Heart right ventricle (tissue), 16 donors: ENCODE data around the gene TP63. TPM values are rescaled to one million over a fixed set of nuclear protein-coding genes. Genes with fewer than 3 reads are reported as not detected.

Experiments used
- ATAC-seq, 8 donors: fragments of 200-7000 bp; cut with Tn5 transposase; one replicate each; pipeline ENCODE4 v1.9.1; 2020; ENCODE audit warnings: mild to moderate bottlenecking in 8 of 8, moderate library complexity in 8 of 8, moderate number of reproducible peaks in 1 of 8
- DNase-seq, 2 donors: peaks; one replicate each; pipeline ENCODE4 v3.0.0-alpha.2; 2020
- H3K27ac ChIP-seq, 10 donors: fragments of 200-600 bp; sonication (generic) in 2 of 10; one replicate each; pipeline versions ENCODE4 v1.5.0 to v1.8.0; 2020 to 2022; ENCODE audit warnings: mild to moderate bottlenecking in 3 of 10
- H3K27me3 ChIP-seq, 7 donors: fragments of 200-600 bp; one replicate each; pipeline ENCODE4 v1.8.0; 2021 to 2022; ENCODE audit warnings: mild to moderate bottlenecking in 2 of 7
- H3K36me3 ChIP-seq, 9 donors: fragments of 200-600 bp; sonication (generic) in 1 of 9; one replicate each; pipeline versions ENCODE4 v1.5.0 to v1.8.0; 2020 to 2022; ENCODE audit warnings: mild to moderate bottlenecking in 2 of 9
- H3K4me1 ChIP-seq, 9 donors: fragments of 200-600 bp; sonication (generic) in 1 of 9; one replicate each; pipeline versions ENCODE4 v1.5.0 to v1.8.0; 2020 to 2022; ENCODE audit warnings: mild to moderate bottlenecking in 4 of 9
- H3K4me3 ChIP-seq, 10 donors: fragments of 200-600 bp; sonication (generic) in 2 of 10; one replicate each; pipeline versions ENCODE4 v1.5.0 to v1.8.0; 2020 to 2022; ENCODE audit warnings: mild to moderate bottlenecking in 7 of 10, moderate library complexity in 2 of 10
- H3K9me3 ChIP-seq, 11 donors: fragments of 200-600 bp in 10 of 11; sonication (generic) in 2 of 11; one replicate each; pipeline versions ENCODE4 v1.5.0 to v1.8.0; 2013 to 2022; ENCODE audit warnings: mild to moderate bottlenecking in 2 of 11, control low read depth in 1 of 11, moderate library complexity in 1 of 11
- WGBS, 2 donors: extraction: QIAGEN DNeasy Blood & Tissue Kit; methylation state at CpG; one replicate each; pipeline ENCODE4 v1.1.7; 2013; ENCODE audit warnings: inconsistent platforms in 1 of 2; 5-methylcytosine and 5-hydroxymethylcytosine counted together
- intact Hi-C, 10 donors: fragments of 100-400 bp; cut with DNase I; formaldehyde crosslinking; loops; one replicate each; pipeline versions ENCODE4 v1.11.1 to v1.14.2; 2022
- polyA plus RNA-seq, 2 donors: library from polyadenylated mRNA; stranded (reverse); fragments of 200-250 nt; gene quantifications; one replicate each; pipeline ENCODE4 v1.2.3, GENCODE V29; 2013
- total RNA-seq, 10 donors: library from RNA; stranded (reverse); fragmentation: NEBNext Ultra II Directional in 3 of 10; extraction: Animal tissue kit (Norgen Biotek cat#: 25700) in 3 of 10; gene quantifications; one replicate each; pipeline versions ENCODE4 v1.2.1 to v1.2.4, GENCODE V29; 2021 to 2023
- TF ChIP-seq, protein P1 (sequence below), 9 donors: fragments of 200-600 bp; sonication (generic) in 2 of 9; IDR thresholded peaks; one replicate each; pipeline versions ENCODE4 v1.5.0 to v1.8.0; 2021 to 2022; ENCODE audit warnings: antibody characterized with exemption in 9 of 9, mild to moderate bottlenecking in 5 of 9, moderate library complexity in 1 of 9
- donor health status: Arrhythmogenic right ventricular cardiomyopathy.
- donor health status: ischemic (EF 13 %, LVEDD 7.1; RV severe dilation, severe dysfunction).
- donor health status: healthy with polysubstance abuse.
- donor health status: DM: no; HTN: yes; CAD: no.
- donor health status: DM: no; HTN: no; CAD: no.
- donor health status: ischemic (EF 25% LVEDD 6.9; RV normal size, moderate dysfunction).
- donor health status: ischemic (EF 25% LVEDD 5.7; RV mildly dilated, moderate dysfunction).
- donor health status: healthy.
- donor health status: DM: yes; HTN: yes; CAD: no.
- donor health status: Ischemic cardiomyopathy.
- donor health status: ischemic (EF 35%, LVEDD 5.7; RV mildly dilated, moderate dysfunction).
- donor health status: nonischemic (EF 11% LVEDD 7.7; RV severe dilation, severe dysfunction).
- donor health status: DM: yes; HTN: yes; CAD: no.
- donor health status: PGD.
- donor health status: ischemic (EF 29% LVEDD 5.4; RV normal size, mild dysfunction).
- donor health status: nonischemic (EF 23%, LVEDD 6.1; RV moderate dilation, normal function).

Gene TP63
- total and polyA plus RNA-seq, 12 donors, result 0.07 to 1.5 (median 0.49) TPM

DNA sequence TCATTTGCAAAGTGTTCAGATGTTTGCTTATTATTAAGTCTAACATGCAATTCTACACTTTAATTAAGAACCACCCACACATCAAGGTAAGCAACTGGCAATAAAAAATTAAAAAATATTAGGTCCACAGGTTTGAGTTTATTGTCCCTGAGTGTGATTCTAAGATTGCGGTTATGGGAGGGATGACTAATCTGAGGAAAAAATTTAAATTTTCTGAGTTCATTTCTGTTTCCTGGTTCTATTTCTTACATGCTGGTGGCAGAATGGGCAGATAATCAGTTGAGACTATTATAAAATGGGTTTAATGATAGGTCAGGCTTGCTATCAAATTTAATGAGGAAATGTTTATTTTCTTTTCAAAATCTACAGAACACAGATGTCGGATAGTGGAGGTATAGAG, 105.9 kb downstream of the TP63 start:
- Histone ChIP-seq H3K4me1 (no peaks in the 10 kb centered on the region), H3K27ac (no peak overlapping the region), H3K27me3 (no peaks in the 10 kb centered on the region), H3K36me3 (no peaks in the 10 kb centered on the region), H3K4me3 (no peak overlapping the region), H3K9me3 (no peaks in the 10 kb centered on the region)
- intact Hi-C loops, result no loop called here
- ATAC-seq (no peak), DNase-seq (no peak)
- TF ChIP-seq, protein P1, sequence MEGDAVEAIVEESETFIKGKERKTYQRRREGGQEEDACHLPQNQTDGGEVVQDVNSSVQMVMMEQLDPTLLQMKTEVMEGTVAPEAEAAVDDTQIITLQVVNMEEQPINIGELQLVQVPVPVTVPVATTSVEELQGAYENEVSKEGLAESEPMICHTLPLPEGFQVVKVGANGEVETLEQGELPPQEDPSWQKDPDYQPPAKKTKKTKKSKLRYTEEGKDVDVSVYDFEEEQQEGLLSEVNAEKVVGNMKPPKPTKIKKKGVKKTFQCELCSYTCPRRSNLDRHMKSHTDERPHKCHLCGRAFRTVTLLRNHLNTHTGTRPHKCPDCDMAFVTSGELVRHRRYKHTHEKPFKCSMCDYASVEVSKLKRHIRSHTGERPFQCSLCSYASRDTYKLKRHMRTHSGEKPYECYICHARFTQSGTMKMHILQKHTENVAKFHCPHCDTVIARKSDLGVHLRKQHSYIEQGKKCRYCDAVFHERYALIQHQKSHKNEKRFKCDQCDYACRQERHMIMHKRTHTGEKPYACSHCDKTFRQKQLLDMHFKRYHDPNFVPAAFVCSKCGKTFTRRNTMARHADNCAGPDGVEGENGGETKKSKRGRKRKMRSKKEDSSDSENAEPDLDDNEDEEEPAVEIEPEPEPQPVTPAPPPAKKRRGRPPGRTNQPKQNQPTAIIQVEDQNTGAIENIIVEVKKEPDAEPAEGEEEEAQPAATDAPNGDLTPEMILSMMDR (IDR thresholded peaks at IDR 0.05), result no peak
- 97 to 98% methylated on average over 2 of the region's 2 CpGs for WGBS, 2 donors

DNA sequence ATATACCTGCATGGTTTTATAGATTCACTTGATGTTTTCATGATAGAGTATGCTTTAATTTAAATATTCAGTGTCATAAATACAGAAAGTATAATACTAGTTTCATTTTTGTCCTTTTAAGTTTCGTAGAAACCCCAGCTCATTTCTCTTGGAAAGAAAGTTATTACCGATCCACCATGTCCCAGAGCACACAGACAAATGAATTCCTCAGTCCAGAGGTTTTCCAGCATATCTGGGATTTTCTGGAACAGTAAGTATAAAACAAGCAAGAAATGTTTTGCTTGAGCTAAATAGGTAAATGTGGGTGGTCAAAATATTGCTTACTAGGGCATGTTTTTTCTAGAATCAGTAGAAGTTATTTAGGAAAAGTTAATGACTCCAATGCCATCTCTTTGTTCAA, 106.4 kb downstream of the TP63 start:
- Histone ChIP-seq H3K9me3 (no peaks in the 10 kb centered on the region), H3K27ac (no peak overlapping the region), H3K4me1 (no peaks in the 10 kb centered on the region), H3K27me3 (no peaks in the 10 kb centered on the region), H3K36me3 (no peaks in the 10 kb centered on the region), H3K4me3 (no peak overlapping the region)
- intact Hi-C loops, result no loop called here
- ATAC-seq, result no peak
- TF ChIP-seq, protein P1 (IDR thresholded peaks at IDR 0.05), result no peak
- no peak for DNase-seq
- 82 to 90% methylated on average over 2 of the region's 2 CpGs for WGBS, 2 donors

DNA sequence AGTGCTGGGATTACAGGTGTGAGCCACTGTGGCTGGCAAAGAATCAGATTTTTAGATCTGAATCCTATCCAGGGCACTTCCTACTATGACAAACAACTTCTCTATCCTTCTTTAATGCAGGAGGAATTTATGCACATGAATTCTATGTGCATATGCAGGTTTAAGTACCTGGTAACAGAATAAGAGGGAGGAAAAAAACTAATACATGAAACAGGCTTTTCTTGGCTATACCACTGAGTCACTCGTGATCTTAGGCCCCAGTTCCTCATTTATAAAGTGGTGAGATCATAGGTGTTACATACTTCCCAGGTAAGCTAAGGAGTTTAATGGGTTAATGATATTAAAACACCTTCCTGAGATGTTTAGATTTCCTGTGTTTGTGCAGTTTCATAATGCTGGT, 108.2 kb downstream of the TP63 start:
- Histone ChIP-seq H3K27me3 (no peaks in the 10 kb centered on the region), H3K4me1 (no peaks in the 10 kb centered on the region), H3K27ac (no peak overlapping the region), H3K9me3 (peaks cover 0 to 3% (median 0%) of the 10 kb centered on the region in 11 donors), H3K4me3 (no peak overlapping the region), H3K36me3 (no peaks in the 10 kb centered on the region)
- ATAC-seq (no peak), DNase-seq (no peak)
- TF ChIP-seq, protein P1 (IDR thresholded peaks at IDR 0.05), result no peak
- intact Hi-C loops, result no loop called here
- 79 to 86% methylated on average over 1 of the region's 1 CpG for WGBS, 2 donors

DNA sequence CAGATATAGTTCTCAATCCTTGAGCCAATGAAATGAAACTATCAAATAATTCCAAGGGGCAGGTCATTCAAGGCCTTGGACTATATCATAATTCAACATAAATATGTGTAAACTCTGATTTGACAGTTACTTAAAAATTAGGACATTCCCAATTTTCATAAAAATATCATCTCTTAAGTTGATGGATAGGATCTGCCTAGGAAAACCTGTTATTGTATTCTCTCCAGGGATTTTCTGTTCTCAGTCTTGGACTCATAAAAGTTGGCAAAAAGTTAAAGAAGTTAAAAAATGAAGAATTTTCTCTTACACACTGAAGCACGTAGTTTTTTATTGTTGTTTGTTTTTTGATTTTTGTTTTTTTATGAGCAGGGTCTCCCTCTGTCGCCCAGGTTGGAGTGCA, 109.0 kb downstream of the TP63 start:
- no peak for ATAC-seq
- Histone ChIP-seq H3K27me3 (no peaks in the 10 kb centered on the region), H3K27ac (no peak overlapping the region), H3K4me3 (no peak overlapping the region), H3K4me1 (no peaks in the 10 kb centered on the region), H3K36me3 (no peaks in the 10 kb centered on the region), H3K9me3 (peaks cover 0 to 10% (median 7%) of the 10 kb centered on the region in 11 donors)
- no peak for DNase-seq
- TF ChIP-seq, protein P1 (IDR thresholded peaks at IDR 0.05), result no peak
- WGBS, 2 donors, result 72 to 78% methylated on average over 2 of the region's 2 CpGs
- intact Hi-C loops, result no loop called here
